Vagina (tissue), 2 donors: ENCODE results near the gene CEP63.

Experiments used
- POLR2A ChIP-seq, 2 donors: fragments of 450-650 bp; IDR thresholded peaks; one replicate each; pipeline ENCODE4 v1.6.1; 2017; ENCODE audit warnings: antibody characterized with exemption in 2 of 2, mild to moderate bottlenecking in 2 of 2, moderate library complexity in 2 of 2
- POLR2AphosphoS5 ChIP-seq, 2 donors: sonication (generic); formaldehyde crosslinking; IDR thresholded peaks; one replicate each; pipeline ENCODE4 v1.9.0; 2017; ENCODE audit warnings: antibody characterized with exemption in 2 of 2, mild to moderate bottlenecking in 2 of 2, low read depth in 1 of 2; ENCODE audit not compliant: insufficient read depth in 1 of 2
- TF ChIP-seq, protein P1 (sequence below), 3 experiments: fragments of 450-650 bp in 2 of 3; fragments of 200-600 bp in 1 of 3; sonication (generic) in 1 of 3; IDR thresholded peaks; one replicate each; pipeline ENCODE4 v1.5.1; 2017 to 2019; ENCODE audit warnings: antibody characterized with exemption in 3 of 3, mild to moderate bottlenecking in 2 of 3, moderate library complexity in 2 of 3

DNA sequence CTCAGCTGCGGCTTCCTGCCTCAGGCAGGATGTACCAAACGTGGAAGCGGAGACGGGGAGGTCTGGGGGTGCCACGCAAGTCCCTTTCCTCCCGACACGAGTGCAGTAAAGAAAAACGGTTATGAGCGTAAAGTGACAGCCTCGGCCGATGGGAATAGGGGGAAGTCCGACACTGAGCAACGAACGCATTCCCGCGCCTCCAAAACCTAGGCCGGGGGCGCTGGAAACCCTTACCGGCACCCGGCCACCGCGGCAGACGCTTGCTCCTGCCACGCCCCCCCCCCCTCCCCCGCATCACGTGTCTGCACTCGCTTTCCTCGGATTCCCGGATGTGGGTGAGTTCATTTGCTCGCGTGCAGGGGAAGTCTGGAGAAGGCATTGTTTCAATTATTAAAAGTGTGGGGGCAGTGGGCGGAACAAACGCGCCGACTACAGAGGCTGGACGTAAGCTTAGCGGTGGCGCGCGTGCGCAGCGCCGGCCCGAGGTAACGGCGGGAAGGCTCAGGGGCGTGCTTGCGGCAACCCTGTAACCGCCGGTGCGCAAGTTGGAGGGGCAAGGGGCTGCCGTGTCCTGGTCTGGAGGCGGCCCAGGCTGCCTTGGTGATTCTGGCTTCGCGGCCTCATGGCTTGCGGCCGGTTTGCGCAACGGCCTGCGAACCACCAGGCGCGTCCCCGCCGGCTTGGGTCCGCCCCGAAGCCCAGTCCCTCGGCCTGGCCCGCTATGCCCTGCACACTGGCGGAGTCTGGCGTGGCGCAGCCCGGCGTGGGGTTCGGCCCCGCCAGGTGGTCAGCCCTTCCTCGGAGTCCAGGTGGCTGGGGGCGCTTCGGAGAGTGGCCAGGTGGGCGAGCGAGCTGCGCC lies at the start of gene CEP63, which contains the start of gene ANAPC13:
- TF ChIP-seq POLR2A (IDR thresholded peaks at IDR 0.05) (peak in 1 of 2 donors; percentile 64), POLR2AphosphoS5 (IDR thresholded peaks at IDR 0.05; ENCODE audit: insufficient read depth in 1 of 2, low read depth in 1 of 2) (peak; percentile 85 to 94)
- TF ChIP-seq, protein P1, sequence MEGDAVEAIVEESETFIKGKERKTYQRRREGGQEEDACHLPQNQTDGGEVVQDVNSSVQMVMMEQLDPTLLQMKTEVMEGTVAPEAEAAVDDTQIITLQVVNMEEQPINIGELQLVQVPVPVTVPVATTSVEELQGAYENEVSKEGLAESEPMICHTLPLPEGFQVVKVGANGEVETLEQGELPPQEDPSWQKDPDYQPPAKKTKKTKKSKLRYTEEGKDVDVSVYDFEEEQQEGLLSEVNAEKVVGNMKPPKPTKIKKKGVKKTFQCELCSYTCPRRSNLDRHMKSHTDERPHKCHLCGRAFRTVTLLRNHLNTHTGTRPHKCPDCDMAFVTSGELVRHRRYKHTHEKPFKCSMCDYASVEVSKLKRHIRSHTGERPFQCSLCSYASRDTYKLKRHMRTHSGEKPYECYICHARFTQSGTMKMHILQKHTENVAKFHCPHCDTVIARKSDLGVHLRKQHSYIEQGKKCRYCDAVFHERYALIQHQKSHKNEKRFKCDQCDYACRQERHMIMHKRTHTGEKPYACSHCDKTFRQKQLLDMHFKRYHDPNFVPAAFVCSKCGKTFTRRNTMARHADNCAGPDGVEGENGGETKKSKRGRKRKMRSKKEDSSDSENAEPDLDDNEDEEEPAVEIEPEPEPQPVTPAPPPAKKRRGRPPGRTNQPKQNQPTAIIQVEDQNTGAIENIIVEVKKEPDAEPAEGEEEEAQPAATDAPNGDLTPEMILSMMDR (IDR thresholded peaks at IDR 0.05) = peak in 2 of 3 experiments; percentile 12 to 23
